ENCODE data around the gene SPECC1L. TPM values are rescaled to one million over a fixed set of nuclear protein-coding genes. Genes with fewer than 3 reads are reported as not detected.

SPECC1L gene
- total RNA-seq, 1 experiment from 2014 or later: 23.0 TPM

DNA sequence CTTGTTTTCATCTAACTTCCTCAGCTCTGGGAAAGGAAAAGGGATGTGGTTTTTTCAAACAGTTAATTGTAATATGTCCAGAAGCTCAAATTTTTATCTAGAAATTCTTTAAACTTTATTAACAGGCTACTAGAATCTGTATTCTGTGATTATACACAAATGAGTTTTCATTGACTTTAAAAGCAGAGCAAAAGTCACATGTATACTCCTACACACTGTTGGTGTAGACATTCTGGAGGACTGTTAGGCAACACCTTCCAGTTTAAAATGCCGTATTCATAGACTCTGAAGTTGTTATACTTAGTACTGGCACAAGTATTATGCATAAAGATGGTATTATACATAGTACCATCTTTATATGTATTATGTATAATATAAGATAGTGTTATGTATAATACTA is 64.9 kb downstream of the SPECC1L start:
- Histone ChIP-seq H3K36me3 (replicated peaks; ENCODE audit: control insufficient read depth, insufficient read depth, low read length) (peaks cover 10% of the 10 kb centered on the region), H3K27me3 (ENCODE audit: control insufficient read depth, insufficient read depth, low read length) (no peaks in the 10 kb centered on the region)

DNA sequence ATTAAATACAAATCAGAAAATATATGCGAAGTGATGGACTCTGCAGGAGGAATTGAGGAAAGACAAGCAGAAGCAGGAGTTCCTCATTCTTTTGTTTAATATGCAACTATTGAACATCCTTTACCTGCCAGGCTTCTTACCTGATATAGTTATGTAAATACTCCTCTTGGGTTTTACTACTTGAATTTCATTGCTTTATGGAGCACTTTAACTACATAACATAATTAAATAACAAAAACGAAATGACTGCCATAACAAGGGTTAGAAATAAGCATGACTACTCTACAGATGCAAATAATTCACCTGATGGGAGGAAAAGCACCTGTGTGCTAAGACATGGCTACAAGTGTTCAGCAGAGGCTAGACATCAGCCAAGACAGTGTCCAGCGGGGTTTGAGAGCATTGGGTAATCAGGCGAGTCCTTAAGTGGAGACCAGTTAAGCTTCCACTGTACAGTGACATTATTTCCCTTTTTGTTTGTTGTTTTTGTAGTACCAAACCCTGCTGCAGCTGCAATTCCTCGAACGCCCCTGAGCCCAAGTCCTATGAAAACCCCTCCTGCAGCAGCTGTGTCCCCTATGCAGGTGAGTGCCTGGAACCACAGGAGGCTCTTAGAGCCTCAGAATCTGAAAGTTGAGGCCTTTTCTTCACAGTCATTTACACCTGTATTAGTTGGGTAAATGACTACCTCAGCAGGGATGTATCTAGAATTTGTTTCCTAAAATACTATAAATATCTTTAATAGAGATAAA is 67.4 kb downstream of the SPECC1L start:
- peak; percentile 26 for DNase-seq
- peaks cover 11% of the 10 kb centered on the region for H3K36me3 ChIP-seq (replicated peaks; ENCODE audit: control insufficient read depth, insufficient read depth, low read length)
- no peaks in the 10 kb centered on the region for H3K27me3 ChIP-seq (ENCODE audit: control insufficient read depth, insufficient read depth, low read length)
- no peak overlapping the region for H3K4me3 ChIP-seq (ENCODE audit: insufficient read depth, low read depth, low read length)

More for the DNA sequence above, 64.9 kb downstream of the SPECC1L start:
- no peak overlapping the region for H3K4me3 ChIP-seq (ENCODE audit: insufficient read depth, low read depth, low read length)
- no peak for DNase-seq

DNA sequence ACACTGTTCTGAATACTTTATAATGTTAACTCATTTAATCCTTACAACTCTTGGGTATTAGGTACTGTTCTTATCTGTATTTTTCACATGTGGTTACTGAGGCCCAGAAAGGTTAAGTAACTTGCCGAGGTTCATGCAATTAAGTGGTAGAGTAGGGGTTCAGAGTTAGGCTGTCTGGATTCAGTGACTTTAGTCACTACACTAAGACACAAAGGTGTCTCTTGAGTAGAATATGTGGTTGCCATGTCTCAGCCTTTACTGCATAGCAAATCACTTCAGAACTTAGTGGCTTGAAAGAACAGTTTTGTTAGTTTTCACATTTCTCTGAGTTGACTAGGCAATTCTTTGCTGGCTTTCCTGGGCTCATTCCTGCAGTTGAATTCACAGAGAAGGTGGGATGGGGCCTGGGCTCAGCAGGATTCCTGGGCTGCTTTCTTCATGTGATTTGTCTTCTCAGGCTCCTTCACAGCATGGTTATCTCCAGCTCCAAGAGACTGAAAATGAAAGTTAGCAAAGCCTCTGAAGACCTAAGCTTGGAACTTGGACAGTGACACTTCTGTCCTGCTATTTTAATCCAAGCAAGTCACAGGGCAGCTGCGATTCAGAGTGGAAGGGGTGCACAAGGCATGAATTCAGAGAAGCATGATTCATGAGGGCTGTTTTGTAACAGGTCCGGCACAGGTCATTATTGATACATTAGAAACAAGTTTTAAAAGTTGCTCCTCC is 68.3 kb downstream of the SPECC1L start:
- peak; percentile 32 for DNase-seq
- Histone ChIP-seq H3K4me3 (ENCODE audit: insufficient read depth, low read depth, low read length) (no peak overlapping the region), H3K27me3 (ENCODE audit: control insufficient read depth, insufficient read depth, low read length) (no peaks in the 10 kb centered on the region), H3K36me3 (replicated peaks; ENCODE audit: control insufficient read depth, insufficient read depth, low read length) (peaks cover 11% of the 10 kb centered on the region)

DNA sequence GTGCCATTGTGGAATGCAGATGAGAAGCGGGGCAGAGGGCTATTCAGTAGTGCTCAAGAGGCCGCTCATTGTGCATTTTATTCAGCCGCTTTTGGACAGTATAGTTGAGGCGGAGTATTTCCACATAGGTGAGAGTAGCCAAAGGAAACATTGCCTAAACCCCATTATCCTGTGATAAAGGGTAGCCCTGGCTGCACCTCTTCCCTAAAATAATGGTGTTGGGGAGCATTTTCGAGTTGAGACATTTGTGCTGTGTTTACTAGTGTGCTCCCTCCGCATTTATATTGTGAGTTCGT is 68.8 kb downstream of the SPECC1L start:
- Histone ChIP-seq H3K27me3 (ENCODE audit: control insufficient read depth, insufficient read depth, low read length) (no peaks in the 10 kb centered on the region), H3K36me3 (replicated peaks; ENCODE audit: control insufficient read depth, insufficient read depth, low read length) (peaks cover 9% of the 10 kb centered on the region), H3K4me3 (ENCODE audit: insufficient read depth, low read depth, low read length) (no peak overlapping the region)
- DNase-seq: no peak

DNA sequence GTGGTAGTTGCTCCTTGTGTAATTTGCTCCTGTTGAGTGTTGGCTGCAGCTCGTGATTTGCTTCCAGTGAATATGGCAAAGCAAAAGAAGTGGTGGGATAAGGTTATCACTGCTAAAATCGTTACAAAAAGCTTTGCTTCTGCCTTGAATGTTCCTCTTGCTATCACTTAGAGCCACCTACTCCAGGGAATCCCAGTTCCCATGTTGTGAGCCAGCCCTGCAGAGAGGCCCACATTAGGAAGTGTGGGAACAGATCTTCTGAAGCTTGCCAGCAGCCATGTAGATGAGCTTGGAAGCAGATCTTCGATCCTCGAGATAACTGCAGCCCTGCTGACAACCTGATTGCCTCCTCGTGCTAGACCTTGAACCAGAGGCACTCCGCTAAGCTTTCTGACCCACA is 71.0 kb downstream of the SPECC1L start:
- no peak overlapping the region for H3K4me3 ChIP-seq (ENCODE audit: insufficient read depth, low read depth, low read length)
- no peak for DNase-seq
- peaks cover 7% of the 10 kb centered on the region for H3K36me3 ChIP-seq (replicated peaks; ENCODE audit: control insufficient read depth, insufficient read depth, low read length)
- H3K27me3 ChIP-seq (ENCODE audit: control insufficient read depth, insufficient read depth, low read length): no peaks in the 10 kb centered on the region

DNA sequence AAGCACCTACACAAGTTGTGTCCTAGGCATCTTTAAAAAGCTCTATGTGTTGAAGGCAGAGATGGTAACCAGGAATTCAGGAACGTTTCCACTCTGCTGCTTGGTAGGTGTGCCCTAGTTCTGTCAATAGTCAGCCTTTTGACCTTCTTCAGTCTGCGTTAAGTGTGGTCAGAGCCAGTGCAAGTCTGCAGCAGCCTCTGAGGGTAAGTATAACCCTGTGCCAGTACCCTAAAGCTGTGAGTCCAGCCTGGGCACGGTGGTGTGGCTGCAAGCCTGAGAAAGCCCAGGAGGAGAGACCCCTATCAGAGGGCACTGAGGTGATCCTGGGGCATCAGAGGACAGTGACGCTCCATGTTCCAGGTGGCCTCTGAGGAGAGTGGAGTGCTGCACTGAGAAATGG is 80.0 kb downstream of the SPECC1L start:
- Histone ChIP-seq H3K36me3 (replicated peaks; ENCODE audit: control insufficient read depth, insufficient read depth, low read length) (peaks cover 26% of the 10 kb centered on the region), H3K4me3 (ENCODE audit: insufficient read depth, low read depth, low read length) (no peak overlapping the region), H3K27me3 (ENCODE audit: control insufficient read depth, insufficient read depth, low read length) (no peaks in the 10 kb centered on the region)
- no peak for DNase-seq

DNA sequence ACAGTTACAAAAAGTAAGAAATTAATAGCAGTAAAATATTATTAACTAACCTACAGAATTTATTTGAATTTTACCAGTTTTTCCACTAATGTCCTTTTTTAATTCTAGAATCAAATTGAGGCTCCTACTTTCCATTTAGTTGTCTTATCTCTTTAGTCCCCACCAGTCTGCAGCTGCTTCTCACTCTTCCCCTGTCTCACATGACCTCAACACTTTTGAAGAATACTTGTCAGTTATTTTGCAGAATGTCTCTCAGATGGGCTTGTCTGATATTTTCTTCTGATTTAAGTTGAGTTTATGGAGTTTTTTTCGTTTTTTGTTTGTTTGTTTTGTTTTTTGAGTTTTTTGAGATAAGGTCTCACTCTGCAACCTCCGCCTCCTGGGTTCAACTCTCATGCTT is 82.5 kb downstream of the SPECC1L start:
- no peak for DNase-seq
- H3K4me3 ChIP-seq (ENCODE audit: insufficient read depth, low read depth, low read length): no peak overlapping the region
- H3K36me3 ChIP-seq (replicated peaks; ENCODE audit: control insufficient read depth, insufficient read depth, low read length): peaks cover 20% of the 10 kb centered on the region
- H3K27me3 ChIP-seq (ENCODE audit: control insufficient read depth, insufficient read depth, low read length): no peaks in the 10 kb centered on the region

DNA sequence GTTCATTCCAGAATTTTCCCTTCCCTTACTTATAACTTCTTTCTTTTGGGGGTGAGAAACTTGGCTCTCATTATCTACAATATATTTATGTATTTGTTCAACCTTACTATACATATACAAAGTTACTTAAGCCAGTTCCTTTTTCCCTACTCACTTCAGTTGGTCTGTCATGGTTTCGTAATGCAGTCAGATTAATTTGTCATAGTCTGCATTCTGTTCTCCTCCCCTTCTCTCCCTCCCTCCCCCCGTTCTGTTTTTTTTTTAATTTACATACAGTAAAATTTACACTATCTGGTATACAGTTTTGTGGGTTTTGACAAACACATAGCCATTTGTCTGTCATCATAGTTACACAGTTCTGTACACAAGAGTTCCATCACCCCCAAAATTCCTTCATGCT is 84.9 kb downstream of the SPECC1L start:
- no peak for DNase-seq
- Histone ChIP-seq H3K36me3 (replicated peaks; ENCODE audit: control insufficient read depth, insufficient read depth, low read length) (peaks cover 8% of the 10 kb centered on the region), H3K4me3 (ENCODE audit: insufficient read depth, low read depth, low read length) (no peak overlapping the region), H3K27me3 (ENCODE audit: control insufficient read depth, insufficient read depth, low read length) (no peaks in the 10 kb centered on the region)

DNA sequence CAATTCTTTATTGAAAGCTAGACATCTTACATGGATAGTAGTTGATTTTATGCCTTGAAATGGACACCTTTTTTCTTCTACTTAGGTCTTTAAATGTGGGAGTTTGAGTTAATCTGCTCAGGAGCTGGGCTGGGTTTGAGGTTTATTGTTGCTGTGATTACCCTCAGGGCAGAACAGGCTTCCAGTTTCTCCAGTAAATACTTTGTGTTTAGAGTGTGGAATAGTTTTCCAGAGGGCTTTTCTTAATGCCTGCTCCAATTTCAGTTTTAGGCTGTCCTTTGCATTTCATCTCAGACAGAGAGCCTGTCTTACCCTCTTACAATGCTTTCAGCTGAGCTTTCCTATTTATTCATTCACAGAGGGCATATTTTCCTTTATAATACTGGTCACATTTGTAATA is 86.9 kb downstream of the SPECC1L start:
- no peaks in the 10 kb centered on the region for H3K27me3 ChIP-seq (ENCODE audit: control insufficient read depth, insufficient read depth, low read length)
- peaks cover 7% of the 10 kb centered on the region for H3K36me3 ChIP-seq (replicated peaks; ENCODE audit: control insufficient read depth, insufficient read depth, low read length)
- no peak for DNase-seq
- H3K4me3 ChIP-seq (ENCODE audit: insufficient read depth, low read depth, low read length): no peak overlapping the region

DNA sequence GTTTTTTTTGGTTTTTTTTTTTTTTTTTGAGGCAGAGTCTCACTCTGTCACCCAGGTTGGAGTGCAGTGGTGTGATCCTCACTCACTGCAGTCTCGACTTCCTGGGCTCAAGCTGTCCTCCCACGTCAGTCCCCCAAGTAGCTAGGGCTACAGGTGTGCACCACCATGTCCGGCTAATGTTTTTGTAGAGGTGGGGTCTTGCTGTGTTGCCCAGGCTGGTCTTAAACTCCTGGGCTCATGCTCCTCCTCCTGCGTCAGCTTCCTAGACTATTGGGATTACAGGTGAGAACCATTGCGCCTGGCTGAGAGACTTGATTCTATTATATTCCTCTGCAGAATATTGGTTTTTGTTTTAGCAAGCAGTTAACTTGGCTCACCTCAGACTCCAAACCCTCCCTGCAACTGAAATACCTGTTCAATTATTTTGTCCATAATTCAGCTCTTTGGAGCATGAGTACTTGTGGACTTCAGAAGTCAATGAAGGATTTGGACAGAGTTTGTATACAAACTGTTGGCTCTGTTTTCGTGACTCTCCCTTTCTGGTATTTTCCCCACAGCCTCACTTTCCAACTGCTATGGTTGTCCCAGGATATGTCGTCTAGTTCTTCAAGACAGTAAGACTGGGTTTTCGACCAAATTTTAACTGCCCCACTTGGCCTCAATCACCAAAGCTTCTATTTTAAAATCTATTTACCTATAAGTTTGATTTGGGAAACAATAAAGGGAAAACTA is 87.6 kb downstream of the SPECC1L start:
- H3K4me3 ChIP-seq (ENCODE audit: insufficient read depth, low read depth, low read length): no peak overlapping the region
- no peak for DNase-seq
- peaks cover 7% of the 10 kb centered on the region for H3K36me3 ChIP-seq (replicated peaks; ENCODE audit: control insufficient read depth, insufficient read depth, low read length)
- H3K27me3 ChIP-seq (ENCODE audit: control insufficient read depth, insufficient read depth, low read length): no peaks in the 10 kb centered on the region

DNA sequence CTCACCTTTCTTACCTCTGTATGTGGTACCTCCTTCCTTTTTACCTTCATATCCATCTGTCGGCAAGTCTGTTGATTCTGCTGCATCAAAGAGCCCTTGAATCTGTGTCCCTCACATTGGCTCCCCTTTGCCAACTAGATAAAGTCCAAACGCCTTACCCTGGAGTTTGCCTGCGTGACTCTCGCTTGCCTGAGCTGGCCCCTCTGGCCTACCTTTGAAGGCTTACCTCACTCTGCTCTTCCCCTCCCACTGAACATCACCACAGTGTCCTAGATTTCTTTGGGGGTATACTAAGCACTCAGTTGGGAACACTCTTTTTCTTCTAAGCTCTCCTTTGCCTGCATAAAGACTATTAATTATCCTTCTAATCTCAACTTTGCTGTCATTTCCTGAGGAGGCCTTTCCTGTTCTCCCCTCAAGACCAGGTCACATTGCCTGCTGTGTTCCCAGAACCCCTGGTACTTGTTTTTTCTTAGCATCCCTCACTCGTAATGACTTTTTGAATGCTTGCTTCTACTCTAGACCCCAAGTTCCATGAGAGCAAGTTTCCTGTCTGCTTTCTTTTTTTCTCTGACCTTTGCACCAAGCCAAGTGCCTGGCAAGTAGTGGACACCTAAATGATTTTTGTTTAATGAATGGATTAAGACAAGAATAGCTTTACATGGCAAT is 89.0 kb downstream of the SPECC1L start:
- no peak overlapping the region for H3K4me3 ChIP-seq (ENCODE audit: insufficient read depth, low read depth, low read length)
- H3K27me3 ChIP-seq (ENCODE audit: control insufficient read depth, insufficient read depth, low read length): no peaks in the 10 kb centered on the region
- peaks cover 6% of the 10 kb centered on the region for H3K36me3 ChIP-seq (replicated peaks; ENCODE audit: control insufficient read depth, insufficient read depth, low read length)
- DNase-seq: no peak

DNA sequence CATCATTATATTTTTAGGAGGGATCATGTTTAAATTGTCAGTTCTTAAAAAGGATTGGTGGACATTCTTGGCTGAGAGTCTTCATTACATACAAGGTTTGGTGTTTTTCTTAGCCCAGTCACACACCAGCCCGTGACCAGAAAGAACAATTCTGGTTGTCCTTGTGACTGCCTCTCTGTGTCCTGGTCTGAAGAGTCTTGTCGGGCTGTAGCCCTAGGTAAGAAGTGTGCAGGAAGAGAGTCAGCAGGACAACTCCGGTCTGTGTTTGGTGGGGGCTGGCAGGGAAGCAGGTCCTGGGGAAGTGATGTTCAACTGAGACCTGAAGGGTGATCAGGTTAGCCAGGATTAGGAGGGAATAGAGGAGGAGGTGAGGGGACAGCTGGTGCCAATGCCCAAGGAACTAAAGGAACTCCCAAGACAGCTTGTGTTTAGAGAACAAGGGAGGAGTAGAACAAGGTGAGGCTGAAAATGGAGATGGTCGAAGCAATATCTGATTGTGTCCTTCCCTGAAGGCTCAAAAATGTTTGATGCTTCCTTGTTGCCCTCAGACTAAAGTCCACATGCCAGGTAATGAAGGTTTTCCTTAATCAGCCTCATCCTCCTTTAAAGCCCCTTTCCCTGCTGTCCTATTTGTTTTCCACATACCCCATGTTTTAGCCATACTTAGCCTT is 91.5 kb downstream of the SPECC1L start:
- Histone ChIP-seq H3K4me3 (ENCODE audit: insufficient read depth, low read depth, low read length) (no peak overlapping the region), H3K27me3 (ENCODE audit: control insufficient read depth, insufficient read depth, low read length) (no peaks in the 10 kb centered on the region), H3K36me3 (replicated peaks; ENCODE audit: control insufficient read depth, insufficient read depth, low read length) (peaks cover 4% of the 10 kb centered on the region)
- no peak for DNase-seq

DNA sequence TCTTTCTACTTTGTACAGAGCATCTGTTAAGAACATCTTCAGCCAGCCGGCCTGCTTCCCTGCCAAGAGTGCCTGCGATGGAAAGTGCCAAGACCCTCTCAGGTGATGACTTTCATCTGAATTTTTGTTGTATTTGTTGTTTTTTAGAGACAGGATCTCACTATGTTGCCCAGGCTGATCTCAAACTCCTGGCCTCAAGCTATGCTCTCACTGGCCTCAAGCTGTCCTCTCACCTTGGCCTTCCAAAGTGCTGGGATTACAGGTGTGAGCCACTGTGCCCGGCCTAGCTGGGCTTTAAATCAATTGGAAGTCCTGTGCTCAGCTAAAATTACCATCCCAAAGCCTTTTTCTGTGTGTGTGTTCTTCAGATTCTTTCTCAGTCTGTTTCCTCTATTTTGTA is 92.6 kb downstream of the SPECC1L start:
- no peak for DNase-seq
- Histone ChIP-seq H3K36me3 (replicated peaks; ENCODE audit: control insufficient read depth, insufficient read depth, low read length) (peaks cover 6% of the 10 kb centered on the region), H3K4me3 (ENCODE audit: insufficient read depth, low read depth, low read length) (no peak overlapping the region), H3K27me3 (ENCODE audit: control insufficient read depth, insufficient read depth, low read length) (no peaks in the 10 kb centered on the region)

DNA sequence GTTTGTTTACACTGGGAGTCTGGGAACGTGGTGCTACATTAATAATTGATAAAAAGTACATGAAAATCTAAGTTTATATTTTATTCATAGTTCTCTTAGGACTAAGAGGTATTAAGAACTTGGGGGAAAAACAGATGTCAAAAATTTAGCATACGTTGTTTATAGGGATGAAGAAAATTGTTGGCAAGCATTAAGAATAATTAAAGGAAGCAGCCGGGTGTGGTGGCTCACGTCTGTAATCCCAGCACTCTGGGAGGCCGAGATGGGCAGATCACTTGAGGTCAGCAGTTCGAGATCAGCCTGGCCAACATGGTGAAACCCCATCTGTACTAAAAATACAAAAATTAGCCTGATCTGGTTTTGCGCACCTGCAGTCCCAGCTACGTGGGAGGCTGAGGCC is 96.1 kb downstream of the SPECC1L start:
- no peak for DNase-seq
- Histone ChIP-seq H3K36me3 (replicated peaks; ENCODE audit: control insufficient read depth, insufficient read depth, low read length) (peaks cover 18% of the 10 kb centered on the region), H3K27me3 (ENCODE audit: control insufficient read depth, insufficient read depth, low read length) (no peaks in the 10 kb centered on the region), H3K4me3 (ENCODE audit: insufficient read depth, low read depth, low read length) (no peak overlapping the region)

All from H7 (cell line).